Stimulated activated CD4-positive, alpha-beta T cell treated with anti-CD3 and anti-CD28 coated beads, Interleukin-4, amount 100 ng/mL, for 1 hour (primary cell): Measurements from ENCODE around the gene TTLL11.
"Not testable (repeated sequence)": the region's sequence is repeated elsewhere in the genome, so short reads cannot be mapped to it uniquely, and the experiment has no call there.

Experiments
- DNase-seq: peaks from one replicate; pipeline ENCODE4 v3.0.0-alpha.2; 2020

The TTLL11 gene

DNA sequence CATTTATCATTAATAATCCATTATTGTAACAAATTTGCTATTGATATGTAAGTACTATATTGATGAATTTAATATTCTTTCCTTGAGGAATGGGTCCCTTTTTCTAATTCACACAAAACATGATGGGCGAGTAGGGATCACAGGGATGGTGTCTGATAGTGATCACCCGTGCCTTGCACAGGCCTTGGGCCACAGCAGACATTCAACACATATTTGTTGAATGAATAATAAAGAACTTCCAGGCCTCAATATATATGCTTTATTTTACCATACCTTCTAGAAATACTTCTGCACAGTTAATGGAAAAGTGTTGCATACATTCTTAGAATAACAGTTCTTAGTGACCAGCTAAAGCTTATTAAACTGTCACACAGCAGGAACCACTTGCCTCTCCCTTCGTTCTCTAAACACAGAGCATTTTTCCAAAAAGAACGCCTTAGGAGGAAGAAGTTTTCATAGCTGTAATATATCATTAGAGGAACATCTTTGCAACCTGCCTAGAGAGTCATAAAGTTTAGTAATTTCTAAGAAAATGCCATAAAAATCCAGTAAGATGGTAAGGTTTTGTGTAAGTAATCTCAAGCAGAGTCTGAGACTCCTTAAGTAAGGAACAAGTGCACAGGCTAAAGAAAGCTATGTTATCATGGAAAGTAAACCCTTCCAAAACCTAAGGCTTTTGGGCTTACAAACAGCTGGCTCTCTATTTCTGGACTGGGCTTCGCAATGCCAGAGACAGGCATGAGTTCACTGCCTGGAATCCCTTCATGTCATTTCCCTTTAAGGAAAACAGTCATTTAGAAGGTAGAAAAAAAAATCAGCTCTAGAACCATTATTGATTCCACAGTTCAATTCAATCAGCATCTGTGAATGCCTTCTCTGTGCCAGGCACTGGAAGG lies 17.7 kb downstream of the TTLL11 start:
- DNase-seq, result no peak

DNA sequence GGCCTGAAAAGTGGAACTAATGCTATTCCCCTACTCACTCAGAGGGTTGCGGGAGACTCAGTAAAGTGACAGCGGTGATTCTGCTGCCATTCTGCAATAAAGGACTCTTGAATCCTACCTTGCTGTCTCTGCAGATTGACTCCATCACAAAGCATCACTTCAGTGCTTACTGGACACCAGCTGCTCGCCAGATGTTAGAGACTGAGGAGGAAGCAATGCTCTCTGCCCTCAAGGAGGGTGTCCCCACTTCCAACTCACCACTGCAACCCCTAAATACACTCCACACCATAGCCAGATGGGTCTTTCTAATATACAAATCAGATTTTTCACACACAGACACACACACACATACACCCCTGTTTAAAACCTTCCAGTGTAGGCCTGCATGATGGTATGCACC lies 21.4 kb downstream of the TTLL11 start:
- DNase-seq, result no peak

DNA sequence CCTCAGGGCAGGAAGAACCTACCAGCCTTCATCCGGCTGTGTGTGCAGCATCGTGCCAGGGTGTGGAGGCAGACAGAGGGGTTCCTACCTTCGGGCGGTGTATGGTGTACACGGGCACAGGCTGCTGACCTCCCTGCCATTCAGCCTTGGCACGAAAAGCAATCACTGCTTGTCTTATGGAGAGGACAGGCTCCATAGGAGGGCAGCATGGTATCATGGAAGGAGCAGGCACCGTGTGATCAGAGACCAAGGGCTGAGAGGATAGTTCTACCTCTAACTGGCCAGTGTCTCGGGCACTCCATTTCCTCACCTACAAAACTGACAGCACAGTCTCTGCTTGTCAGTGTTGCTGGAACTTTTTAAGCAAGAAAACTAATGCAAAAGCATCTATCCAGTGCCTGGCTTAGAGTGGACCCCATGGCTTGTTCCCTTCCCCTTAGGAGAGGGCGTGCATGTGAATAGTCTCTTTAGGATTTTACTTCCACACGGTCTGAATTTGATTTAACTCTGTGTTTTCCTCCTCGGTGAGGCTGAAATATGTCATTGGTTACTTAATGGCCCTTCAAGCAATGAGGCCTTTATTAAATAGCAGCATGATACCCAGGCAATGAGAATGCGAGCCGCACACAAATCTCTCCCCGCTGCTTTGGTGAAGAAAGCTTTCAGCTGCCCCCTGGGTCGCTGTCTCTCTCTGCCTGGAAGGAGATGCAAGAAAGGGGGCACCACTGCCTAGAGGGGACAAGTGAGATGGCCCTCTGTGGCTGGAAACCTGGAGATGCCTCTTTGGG lies 22.2 kb downstream of the TTLL11 start:
- DNase-seq, result no peak

DNA sequence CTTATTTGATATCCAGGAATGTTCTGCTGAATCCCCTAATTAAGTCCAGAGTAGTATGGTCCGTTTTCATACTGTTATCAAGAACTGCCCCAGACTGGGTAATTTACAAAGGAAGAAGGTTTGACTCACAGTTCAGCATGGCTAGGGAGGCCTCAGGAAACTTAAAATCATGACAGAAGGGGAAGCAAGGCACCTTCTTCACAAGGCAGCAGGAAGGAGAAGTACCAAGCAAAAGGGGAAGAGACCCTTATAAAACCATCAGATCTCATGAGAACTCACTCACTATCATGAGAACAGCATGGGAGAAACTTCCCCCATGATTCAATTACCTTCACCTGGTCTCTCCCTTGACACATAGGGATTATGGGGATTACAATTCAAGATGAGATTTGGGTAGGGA lies 26.4 kb downstream of the TTLL11 start:
- DNase-seq, result not testable (repeated sequence)

DNA sequence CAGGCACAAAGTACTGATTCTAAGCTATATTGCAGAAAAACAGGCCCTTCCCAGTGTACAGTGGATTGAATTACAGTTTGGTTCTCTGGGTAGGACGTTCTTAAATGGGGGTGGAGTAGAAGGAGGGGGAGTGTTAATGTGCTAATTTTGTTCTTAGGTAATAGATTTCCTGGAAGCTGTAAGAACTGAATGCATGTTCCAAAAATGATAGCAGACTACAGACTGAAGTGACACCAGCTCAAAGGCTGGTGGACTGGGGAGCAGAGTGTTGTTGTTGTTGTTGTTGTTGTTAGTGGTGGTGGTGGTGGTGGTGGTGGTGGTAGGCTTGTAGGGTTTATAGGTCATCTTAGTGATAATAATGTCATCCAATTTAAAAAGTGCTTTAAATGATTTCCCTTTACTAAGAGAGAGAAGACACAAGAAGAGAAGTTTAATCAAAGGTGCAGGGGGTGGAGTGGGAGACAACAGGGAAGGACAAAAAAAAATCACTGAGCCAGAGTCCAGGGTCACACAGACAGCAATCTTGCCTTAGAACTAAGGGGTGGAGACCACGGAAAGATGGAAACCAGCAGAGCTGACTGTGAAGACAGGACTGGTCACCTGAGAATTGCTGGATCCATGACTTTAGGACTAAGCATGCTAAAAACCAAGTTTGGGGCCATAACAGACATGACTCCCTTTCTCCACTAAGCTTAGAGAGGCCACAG lies 27.0 kb downstream of the TTLL11 start:
- DNase-seq, result no peak

DNA sequence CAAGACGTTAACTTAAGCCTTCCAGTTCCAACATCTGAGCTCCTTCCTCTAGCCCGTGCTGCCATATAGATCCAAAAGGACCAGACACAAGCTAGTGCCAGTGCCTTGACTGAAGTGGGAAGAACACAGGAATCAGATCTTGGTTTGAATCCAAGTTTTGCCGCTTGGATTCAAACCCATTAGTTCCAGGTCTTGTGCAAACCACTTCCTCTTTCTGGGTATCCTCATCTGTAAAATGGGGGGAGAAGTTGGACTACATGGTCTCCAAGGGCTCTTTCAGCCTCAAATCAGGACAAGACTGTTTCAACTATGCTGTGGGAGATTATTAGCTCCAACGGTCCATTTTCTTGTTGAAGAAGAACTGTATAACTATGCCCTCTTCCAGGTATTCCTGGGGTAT lies 32.6 kb downstream of the TTLL11 start:
- DNase-seq, result no peak

DNA sequence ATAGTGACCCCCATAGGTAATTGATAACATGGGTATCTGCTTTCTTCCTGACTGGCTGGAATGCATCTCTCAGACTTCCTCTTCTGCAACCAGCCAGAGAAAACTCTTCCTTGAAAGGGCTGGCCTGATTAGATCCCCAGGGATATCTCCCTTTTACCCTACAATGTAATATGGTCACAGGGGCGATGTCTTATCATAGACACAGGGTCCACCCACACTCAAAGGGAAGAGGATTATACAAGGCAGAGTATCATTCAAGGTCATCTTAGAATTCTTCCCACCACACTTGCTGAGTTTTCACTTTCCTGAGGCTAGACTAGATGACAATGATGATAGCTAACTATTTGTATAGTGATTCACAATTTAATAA lies 33.2 kb downstream of the TTLL11 start:
- DNase-seq, result no peak

DNA sequence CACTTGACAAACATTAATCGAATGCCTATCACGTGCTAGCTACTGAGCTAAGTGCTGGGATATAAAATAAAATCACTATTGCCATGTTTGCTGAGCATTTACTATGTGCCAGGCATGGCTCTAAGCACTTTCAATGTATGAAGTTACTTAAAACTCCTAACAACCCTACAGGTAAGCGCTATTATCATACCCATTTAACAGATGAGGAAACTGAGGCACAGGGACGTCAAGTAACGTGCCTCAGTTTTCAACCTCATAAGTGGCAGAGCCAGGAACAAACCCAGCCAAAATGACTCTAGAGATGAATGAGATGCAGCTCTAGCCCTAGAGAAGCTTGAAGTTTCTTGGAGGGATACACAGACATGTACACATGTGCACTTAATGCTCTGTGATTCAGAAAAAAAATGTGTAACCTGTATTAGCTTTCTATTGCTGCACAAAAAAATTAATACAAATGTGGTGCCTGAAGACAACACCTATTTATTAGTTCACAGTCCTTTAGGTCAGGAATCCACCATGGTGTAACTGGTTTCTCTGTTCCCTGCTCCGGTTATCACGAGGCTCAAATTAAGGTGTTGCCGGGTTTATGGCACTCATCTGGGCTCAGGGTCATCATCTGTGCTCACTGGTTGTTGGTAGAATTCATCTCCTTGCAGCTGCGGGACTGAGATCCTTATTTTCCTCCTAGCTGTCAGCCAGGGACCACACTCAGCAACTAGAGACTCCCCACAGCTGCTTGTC lies 33.7 kb downstream of the TTLL11 start:
- no peak for DNase-seq

DNA sequence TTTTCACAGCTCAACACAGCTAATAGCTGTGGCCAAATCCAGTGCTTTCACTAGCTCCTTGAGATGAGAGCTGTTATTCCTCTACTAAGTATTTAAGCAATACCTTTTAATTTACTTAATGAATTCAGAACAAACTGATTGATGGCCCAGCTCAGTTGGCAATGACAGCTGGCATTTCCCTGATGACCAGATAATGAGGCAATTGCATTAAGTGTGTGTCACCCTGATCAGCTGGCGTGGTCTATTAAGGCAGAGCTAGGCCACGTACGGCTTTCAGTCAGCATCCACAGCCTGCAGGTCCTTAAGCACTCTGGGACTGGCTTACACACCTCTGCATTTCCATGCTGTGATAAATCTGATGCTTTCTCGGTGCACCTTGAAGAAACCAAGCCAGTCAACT lies 34.4 kb downstream of the TTLL11 start:
- DNase-seq, result no peak

DNA sequence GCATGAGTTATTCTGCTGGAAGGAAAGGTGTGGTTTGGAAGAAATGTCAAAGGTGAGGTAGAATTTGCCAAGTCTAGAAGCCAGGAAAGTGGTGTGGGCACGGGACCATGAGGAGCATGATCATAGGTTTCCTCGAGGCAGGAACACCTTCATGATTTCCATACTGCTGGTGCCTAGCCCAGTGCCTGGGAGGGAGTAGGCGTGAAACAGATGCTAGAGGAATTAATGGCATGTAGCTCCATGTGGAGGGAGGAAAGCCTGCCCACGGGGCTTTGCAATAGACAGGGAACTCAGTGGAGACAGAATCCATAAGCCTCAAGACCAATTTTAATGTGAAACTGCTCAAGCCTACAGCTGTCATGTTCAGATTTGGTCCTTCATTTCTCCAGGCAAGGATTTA lies 35.1 kb downstream of the TTLL11 start:
- no peak for DNase-seq

DNA sequence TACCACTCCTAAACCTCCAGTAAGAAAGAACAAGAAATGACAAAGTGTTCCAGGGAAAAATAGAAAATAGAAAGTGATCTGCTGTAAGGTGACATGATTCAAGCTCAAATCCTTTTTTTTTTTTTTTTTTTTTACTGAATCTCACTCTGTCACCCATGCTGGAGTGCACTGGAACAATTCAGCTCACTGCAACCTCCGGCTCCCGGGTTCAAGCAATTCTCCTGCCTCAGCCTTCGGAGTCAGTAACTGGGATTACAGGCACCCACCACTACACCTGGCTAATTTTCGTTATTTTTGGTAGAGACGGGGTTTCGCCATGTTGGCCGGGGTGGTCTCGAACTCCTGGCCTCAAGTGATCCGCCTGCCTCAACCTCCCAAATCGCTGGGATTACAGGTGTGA lies 35.9 kb downstream of the TTLL11 start:
- no peak for DNase-seq

DNA sequence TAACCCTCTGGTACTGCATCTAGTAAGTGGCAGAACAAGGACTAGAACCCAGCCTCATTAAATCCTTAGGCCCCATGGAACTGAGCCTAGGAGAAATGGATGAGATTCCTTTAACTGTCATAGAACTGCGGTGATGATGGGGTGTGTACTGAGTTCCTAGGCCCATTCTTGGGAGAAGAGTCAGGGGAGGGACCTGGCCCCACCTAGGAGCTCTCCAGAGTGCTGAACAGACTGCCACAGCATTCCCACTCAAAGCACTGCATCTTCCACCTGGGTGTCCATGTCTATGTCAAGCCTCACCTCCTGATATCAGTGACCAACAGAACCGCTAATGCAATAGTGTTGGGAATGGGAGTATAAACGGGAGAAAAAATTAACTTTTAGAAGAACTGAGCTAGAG lies 36.6 kb downstream of the TTLL11 start:
- no peak for DNase-seq

DNA sequence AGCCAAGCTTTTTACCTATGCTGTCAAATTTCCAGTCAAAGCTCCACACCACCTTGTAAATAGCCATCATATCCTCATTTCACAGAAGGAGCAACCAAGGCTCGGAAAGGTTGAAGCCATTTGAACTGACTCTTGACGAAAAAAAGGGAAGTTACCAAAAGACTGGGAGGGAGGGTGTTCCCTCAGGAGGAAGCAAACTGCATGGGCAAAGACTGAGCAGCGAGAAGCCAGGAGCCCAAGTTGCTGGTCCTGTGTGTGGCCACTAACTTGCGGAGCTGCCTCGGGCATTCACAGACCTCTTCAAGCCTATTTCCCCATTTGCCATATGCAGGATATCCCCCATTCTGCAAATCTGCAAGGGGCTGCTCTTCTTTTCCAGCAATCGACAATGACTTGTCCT lies 37.4 kb downstream of the TTLL11 start:
- no peak for DNase-seq

DNA sequence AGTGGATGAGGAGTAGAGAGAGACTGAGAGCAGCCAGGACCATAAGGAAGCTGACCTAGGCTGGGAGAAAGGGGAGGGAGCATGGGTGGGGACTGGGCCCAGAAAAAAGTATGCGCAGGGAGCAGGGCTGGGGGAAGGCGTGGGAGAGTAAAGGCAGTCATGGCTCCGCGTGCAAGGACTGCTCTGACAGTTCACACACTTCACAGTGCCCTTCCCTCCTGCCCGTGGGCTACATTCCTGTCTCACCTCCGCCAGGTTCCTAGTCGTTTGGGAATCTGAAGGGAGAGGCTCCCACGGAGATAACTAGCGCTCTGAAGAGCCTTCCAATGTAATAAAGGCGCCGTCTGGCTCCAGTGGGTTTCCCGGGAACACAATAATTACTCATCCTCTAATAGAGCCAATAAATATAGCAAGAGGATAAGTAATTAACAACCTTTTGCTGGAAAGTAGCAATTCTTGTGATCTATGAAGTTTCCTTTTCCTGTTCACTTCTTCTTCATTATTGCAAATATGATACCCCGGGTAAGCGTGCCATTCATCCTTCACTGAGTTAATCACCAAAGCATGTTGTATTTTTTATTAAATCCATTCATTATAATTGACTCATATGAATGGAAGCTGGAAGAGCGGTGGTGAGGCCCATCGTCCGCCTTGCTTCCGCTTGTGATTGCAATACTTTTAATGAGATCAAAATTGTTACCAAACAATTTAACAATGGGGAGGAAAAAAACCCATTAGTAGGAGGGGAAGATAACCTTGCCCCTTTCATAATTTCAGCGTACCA lies 39.3 kb downstream of the TTLL11 start:
- no peak for DNase-seq

DNA sequence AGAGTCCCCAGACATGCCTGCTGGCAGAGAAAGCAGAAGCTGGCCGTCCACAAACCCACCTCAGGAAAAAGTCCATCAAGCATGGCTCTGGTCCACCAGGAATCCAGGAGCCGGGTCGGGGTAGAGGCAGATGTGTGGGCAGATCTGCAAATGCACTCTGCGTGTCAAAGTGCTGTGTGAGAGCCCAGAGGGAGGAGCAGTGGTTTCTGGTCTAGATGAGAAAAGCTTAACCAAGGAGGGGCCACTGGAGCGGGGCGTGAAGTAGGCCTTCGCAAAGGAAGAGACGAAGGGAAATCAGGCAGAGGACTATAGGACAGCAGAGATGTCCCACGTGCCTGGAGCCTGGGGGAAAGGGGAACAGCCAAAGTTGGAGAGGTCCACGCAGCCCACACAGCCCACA lies 40.0 kb downstream of the TTLL11 start:
- no peak for DNase-seq

DNA sequence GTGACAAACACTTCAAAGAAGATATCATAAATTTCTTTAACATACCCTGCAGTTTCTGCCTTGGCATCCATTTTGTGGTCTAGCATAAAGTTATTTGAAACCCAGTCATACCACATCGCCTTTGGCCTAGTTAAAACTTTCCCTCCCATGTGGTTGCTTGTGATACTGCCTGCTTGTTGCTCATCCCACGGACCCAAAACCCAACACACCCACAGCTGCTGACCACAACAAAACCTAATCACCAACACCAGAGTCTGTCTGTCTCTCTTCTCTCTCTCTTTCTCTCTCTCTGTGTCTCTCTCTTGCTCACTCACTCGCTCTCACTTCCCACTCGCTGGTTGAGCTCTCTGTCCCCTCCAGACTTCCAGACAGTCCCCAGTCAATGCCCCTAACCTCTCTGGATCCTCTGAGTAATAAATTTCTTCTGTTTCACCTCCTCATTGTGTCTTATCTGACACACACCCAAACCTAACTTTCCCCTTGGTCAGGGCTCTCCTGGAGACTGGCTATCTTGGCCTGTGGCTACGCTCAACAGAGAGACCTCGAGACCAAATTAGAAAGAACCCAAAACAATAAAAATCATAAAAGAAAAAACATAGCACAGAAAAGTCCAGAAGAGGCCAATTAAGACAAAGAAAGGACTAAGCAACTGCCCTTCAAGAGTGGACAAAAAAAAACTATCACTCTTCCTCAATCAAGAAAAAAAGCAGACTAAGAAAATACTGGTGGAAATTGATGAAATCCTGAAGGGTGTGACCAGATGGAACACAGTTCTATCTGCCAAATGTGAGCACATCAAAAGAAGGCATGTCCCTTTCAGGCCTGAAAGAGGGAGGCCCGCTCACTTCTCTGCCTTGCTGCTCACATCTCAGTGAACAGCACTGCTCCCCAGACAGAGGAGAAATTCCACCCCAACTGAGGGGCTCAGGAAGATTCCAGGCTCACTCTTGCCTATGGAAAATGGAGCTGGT lies 41.5 kb downstream of the TTLL11 start:
- DNase-seq, result no peak

DNA sequence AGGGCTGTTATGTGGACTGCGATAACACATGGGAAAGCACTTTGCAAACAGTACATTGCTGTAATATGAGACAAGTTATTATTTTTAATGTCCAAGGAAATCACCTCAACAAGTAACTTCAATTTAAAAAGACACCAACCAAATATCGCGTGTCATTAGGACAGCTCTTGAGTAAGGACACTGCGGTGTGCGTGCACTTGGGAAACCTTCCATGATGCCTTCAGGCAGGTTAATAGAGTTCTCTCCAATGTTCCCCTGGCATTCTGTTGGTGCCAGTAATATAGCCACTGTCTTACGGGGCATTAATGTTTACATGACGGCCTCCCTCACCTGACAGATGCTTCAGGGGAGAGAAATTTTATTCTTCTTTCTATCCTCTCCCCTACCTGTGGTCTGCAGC lies 42.9 kb downstream of the TTLL11 start:
- no peak for DNase-seq

DNA sequence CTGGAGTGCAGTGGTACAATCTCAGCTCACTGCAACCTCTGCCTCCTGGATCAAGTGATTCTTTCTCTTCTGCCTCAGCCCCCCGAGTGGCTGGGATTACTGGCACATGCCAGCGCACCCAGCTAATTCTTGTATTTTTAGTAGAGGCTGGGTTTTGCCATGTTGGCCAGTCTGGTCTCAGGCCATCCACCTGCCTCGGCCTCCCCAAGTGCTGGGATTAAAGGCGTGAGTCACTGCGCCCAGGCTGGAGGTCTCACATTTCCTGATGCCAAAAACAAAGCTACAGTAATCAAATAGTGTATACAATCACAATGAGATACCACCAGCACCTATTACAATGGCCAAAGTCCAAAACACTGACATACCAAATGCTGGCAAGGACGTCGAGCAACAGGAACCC lies 51.1 kb downstream of the TTLL11 start:
- no peak for DNase-seq

DNA sequence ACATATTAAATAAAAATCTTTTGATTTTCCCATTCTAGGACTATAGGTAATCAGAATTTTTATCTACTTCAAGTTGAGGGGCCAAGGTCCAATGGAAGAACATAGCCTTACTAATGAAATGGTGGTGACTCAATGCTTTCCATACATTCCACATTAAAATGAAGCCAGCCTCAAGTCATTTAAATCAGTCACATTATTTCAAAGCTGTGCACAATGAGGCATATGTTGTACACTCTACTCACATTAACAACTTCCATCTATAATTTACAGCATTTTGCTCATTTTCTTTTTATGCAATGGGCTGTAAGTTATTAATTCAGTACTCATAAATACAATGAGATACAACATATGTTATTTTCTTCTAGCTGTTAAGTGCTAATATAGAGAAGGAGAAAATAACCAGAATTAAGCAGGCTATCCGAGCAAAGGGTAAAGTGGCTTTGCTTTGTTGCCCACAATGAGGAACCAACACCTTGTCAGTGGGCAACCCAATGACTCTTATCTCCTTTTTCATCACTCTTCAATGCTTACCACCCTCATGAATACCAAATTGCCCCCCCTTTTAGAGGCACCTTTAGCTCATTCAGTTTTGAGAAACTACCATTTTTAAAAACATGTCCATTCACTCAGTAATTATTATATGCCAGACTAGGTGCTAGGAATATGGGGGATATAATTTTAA lies 52.4 kb downstream of the TTLL11 start:
- DNase-seq, result no peak

DNA sequence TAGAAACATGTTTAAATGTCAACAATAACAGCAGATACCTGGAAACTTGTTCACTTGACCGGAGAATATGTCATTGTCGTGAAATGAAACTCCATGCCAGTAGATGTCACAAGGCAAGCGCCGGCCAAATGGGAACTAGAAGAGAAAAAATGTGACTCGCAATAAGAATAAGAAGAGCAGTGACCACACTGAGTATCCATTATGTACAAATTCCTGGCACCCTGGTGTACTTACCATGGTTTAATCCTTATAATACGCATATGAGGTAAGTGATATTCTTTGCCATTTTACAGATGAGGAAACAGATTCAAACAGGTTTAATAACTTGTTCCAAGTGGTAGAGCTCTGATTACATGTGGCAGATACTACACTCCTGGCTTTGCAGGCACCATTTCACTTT lies 53.9 kb downstream of the TTLL11 start:
- no peak for DNase-seq
